Activated naive CD8-positive, alpha-beta T cell treated with anti-CD3 and anti-CD28 coated beads, Interleukin-2, amount 50 U/mL, for 24 hours (primary cell): Measurements from ENCODE around the gene OTOS.
A peak's percentile ranks its signal among the peaks of the same experiment; 100 is the strongest.

Source experiments
- ATAC-seq: fragments of 150-1000 bp; cut with Tn5 transposase; one replicate; pipeline ENCODE4 v1.10.0; 2021
- DNase-seq: peaks from one replicate; pipeline ENCODE4 v3.0.0; 2021
- H3K27ac Mint-ChIP-seq: one replicate; pipeline ENCODE4 v1.8.0; 2021; ENCODE audit warnings: mild to moderate bottlenecking, mixed read lengths
- H3K27me3 Mint-ChIP-seq: one replicate; pipeline ENCODE4 v1.8.0; 2021; ENCODE audit warnings: mixed read lengths
- H3K36me3 Mint-ChIP-seq: one replicate; pipeline ENCODE4 v1.8.0; 2021; ENCODE audit warnings: low read depth, mixed read lengths
- H3K4me1 Mint-ChIP-seq: one replicate; pipeline ENCODE4 v1.8.0; 2021; ENCODE audit warnings: mixed read lengths
- H3K4me3 Mint-ChIP-seq: one replicate; pipeline ENCODE4 v1.8.0; 2021; ENCODE audit warnings: mild to moderate bottlenecking, moderate library complexity, mixed read lengths
- H3K9me3 Mint-ChIP-seq: one replicate; pipeline ENCODE4 v1.8.0; 2021; ENCODE audit warnings: mixed read lengths

The OTOS gene

GRCh38 chr2:240139666-240140393 lies 628 bp downstream of the OTOS start:
- DNase-seq: no peak
- H3K4me3 Mint-ChIP-seq: no peak overlapping the region
- no peaks in the 10 kb centered on the region for H3K27me3 Mint-ChIP-seq
- no peaks in the 10 kb centered on the region for H3K9me3 Mint-ChIP-seq
- H3K4me1 Mint-ChIP-seq: peaks cover 19% of the 10 kb centered on the region
- no peak for ATAC-seq
- H3K27ac Mint-ChIP-seq: no peak overlapping the region
- H3K36me3 Mint-ChIP-seq: peaks cover 1% of the 10 kb centered on the region

GRCh38 chr2:240139011-240139441 lies 1.4 kb downstream of the OTOS start:
- H3K36me3 Mint-ChIP-seq: peaks cover 1% of the 10 kb centered on the region
- ATAC-seq (no peak), DNase-seq (no peak)
- H3K9me3 Mint-ChIP-seq: no peaks in the 10 kb centered on the region
- H3K4me1 Mint-ChIP-seq: peaks cover 22% of the 10 kb centered on the region
- no peaks in the 10 kb centered on the region for H3K27me3 Mint-ChIP-seq
- no peak overlapping the region for H3K4me3 Mint-ChIP-seq
- no peak overlapping the region for H3K27ac Mint-ChIP-seq

- no peak overlapping the region for H3K4me3 Mint-ChIP-seq
- no peak overlapping the region for H3K27ac Mint-ChIP-seq
- H3K36me3 Mint-ChIP-seq: peaks cover 1% of the 10 kb centered on the region
- H3K27me3 Mint-ChIP-seq: no peaks in the 10 kb centered on the region
- no peaks in the 10 kb centered on the region for H3K9me3 Mint-ChIP-seq
- H3K4me1 Mint-ChIP-seq: peaks cover 24% of the 10 kb centered on the region
- DNase-seq: no peak
- ATAC-seq: no peak
These were observed 2.0 kb downstream of the OTOS start for GRCh38 chr2:240138254-240138984.

GRCh38 chr2:240137596-240138253 lies 2.7 kb downstream of the OTOS start:
- H3K4me3 Mint-ChIP-seq: peak overlapping the region; percentile 95

GRCh38 chr2:240136671-240137292 lies 3.7 kb downstream of the OTOS start:
- peaks cover 11% of the 10 kb centered on the region for H3K36me3 Mint-ChIP-seq
- ATAC-seq (peak; percentile 23), DNase-seq (peak; percentile 50)
- peaks cover 24% of the 10 kb centered on the region for H3K4me1 Mint-ChIP-seq
- H3K27ac Mint-ChIP-seq: peak overlapping the region; percentile 86
- no peaks in the 10 kb centered on the region for H3K27me3 Mint-ChIP-seq
- H3K4me3 Mint-ChIP-seq: peak overlapping the region; percentile 95
- no peaks in the 10 kb centered on the region for H3K9me3 Mint-ChIP-seq

More at GRCh38 chr2:240137596-240138253, 2.7 kb downstream of the OTOS start:
- Mint-ChIP-seq H3K27me3 (no peaks in the 10 kb centered on the region), H3K36me3 (peaks cover 7% of the 10 kb centered on the region), H3K27ac (no peak overlapping the region), H3K4me1 (peaks cover 24% of the 10 kb centered on the region), H3K9me3 (no peaks in the 10 kb centered on the region)
- DNase-seq: no peak
- no peak for ATAC-seq

- ATAC-seq: peak; percentile 95
- Mint-ChIP-seq H3K9me3 (no peaks in the 10 kb centered on the region), H3K27ac (peak within 1 kb of the TSS; percentile 95)
These were observed 4.3 kb downstream of the OTOS start, which contains the start of gene COPS9 for GRCh38 chr2:240136013-240136670. Gene COPS9, minus strand, starts transcription at chr2:240136305. Its CDS starts 21 bp downstream, at chr2:240136284.

GRCh38 chr2:240135706-240136012 lies 4.8 kb downstream of the OTOS start:
- Mint-ChIP-seq H3K9me3 (no peaks in the 10 kb centered on the region), H3K4me3 (peak overlapping the region; percentile 95)

More at GRCh38 chr2:240136013-240136670, 4.3 kb downstream of the OTOS start, which contains the start of gene COPS9:
- DNase-seq: peak; percentile 89
- Mint-ChIP-seq H3K4me3 (peak within 1 kb of the TSS; percentile 95), H3K4me1 (peaks cover 24% of the 10 kb centered on the region), H3K36me3 (peaks cover 17% of the 10 kb centered on the region), H3K27me3 (no peaks in the 10 kb centered on the region)

GRCh38 chr2:240134956-240135520 lies 5.4 kb downstream of the OTOS start:
- ATAC-seq (no peak), DNase-seq (no peak)
- H3K27ac Mint-ChIP-seq: peak overlapping the region; percentile 95
- peak overlapping the region; percentile 95 for H3K4me3 Mint-ChIP-seq
- peaks cover 28% of the 10 kb centered on the region for H3K36me3 Mint-ChIP-seq
- H3K27me3 Mint-ChIP-seq: no peaks in the 10 kb centered on the region
- no peaks in the 10 kb centered on the region for H3K9me3 Mint-ChIP-seq
- peaks cover 24% of the 10 kb centered on the region for H3K4me1 Mint-ChIP-seq

More at GRCh38 chr2:240135706-240136012, 4.8 kb downstream of the OTOS start:
- no peak for ATAC-seq
- Mint-ChIP-seq H3K4me1 (peaks cover 24% of the 10 kb centered on the region), H3K27ac (peak overlapping the region; percentile 95), H3K27me3 (no peaks in the 10 kb centered on the region), H3K36me3 (peaks cover 21% of the 10 kb centered on the region)
- no peak for DNase-seq

GRCh38 chr2:240134466-240134865 lies 6.0 kb downstream of the OTOS start:
- Mint-ChIP-seq H3K4me3 (peak overlapping the region; percentile 95), H3K27ac (no peak overlapping the region), H3K9me3 (no peaks in the 10 kb centered on the region), H3K27me3 (no peaks in the 10 kb centered on the region), H3K36me3 (peaks cover 31% of the 10 kb centered on the region), H3K4me1 (peaks cover 24% of the 10 kb centered on the region)
- DNase-seq (no peak), ATAC-seq (no peak)

GRCh38 chr2:240133401-240133800 lies 7.1 kb downstream of the OTOS start:
- H3K36me3 Mint-ChIP-seq: peaks cover 31% of the 10 kb centered on the region
- no peaks in the 10 kb centered on the region for H3K9me3 Mint-ChIP-seq
- no peaks in the 10 kb centered on the region for H3K27me3 Mint-ChIP-seq
- H3K4me1 Mint-ChIP-seq: peaks cover 24% of the 10 kb centered on the region
- H3K27ac Mint-ChIP-seq: no peak overlapping the region
- ATAC-seq: no peak
- no peak for DNase-seq
- peak overlapping the region; percentile 38 for H3K4me3 Mint-ChIP-seq

GRCh38 chr2:240132651-240132980 lies 7.8 kb downstream of the OTOS start:
- Mint-ChIP-seq H3K4me3 (no peak overlapping the region), H3K9me3 (no peaks in the 10 kb centered on the region), H3K4me1 (peaks cover 24% of the 10 kb centered on the region)

GRCh38 chr2:240131941-240132650 lies 8.4 kb downstream of the OTOS start:
- no peak overlapping the region for H3K4me3 Mint-ChIP-seq
- H3K27ac Mint-ChIP-seq: no peak overlapping the region
- ATAC-seq (no peak), DNase-seq (no peak)
- peaks cover 23% of the 10 kb centered on the region for H3K4me1 Mint-ChIP-seq
- no peaks in the 10 kb centered on the region for H3K9me3 Mint-ChIP-seq
- H3K36me3 Mint-ChIP-seq: peaks cover 39% of the 10 kb centered on the region
- H3K27me3 Mint-ChIP-seq: no peaks in the 10 kb centered on the region

More at GRCh38 chr2:240132651-240132980, 7.8 kb downstream of the OTOS start:
- DNase-seq: no peak
- Mint-ChIP-seq H3K36me3 (peaks cover 34% of the 10 kb centered on the region), H3K27me3 (no peaks in the 10 kb centered on the region), H3K27ac (no peak overlapping the region)
- ATAC-seq: no peak

GRCh38 chr2:240131296-240131695 lies 9.2 kb downstream of the OTOS start:
- DNase-seq: no peak
- H3K27me3 Mint-ChIP-seq: no peaks in the 10 kb centered on the region
- peaks cover 16% of the 10 kb centered on the region for H3K4me1 Mint-ChIP-seq
- ATAC-seq: no peak
- H3K9me3 Mint-ChIP-seq: no peaks in the 10 kb centered on the region
- no peak overlapping the region for H3K4me3 Mint-ChIP-seq
- no peak overlapping the region for H3K27ac Mint-ChIP-seq
- peaks cover 39% of the 10 kb centered on the region for H3K36me3 Mint-ChIP-seq
